HG02678 (cell line): ENCODE results near the gene MACC1.

Experiments used
- ATAC-seq: cut with Tn5 transposase; IDR thresholded peaks from one replicate; pipeline ENCODE4 v1.9.1; 2021; ENCODE audit warnings: mild to moderate bottlenecking, moderate library complexity; ENCODE audit not compliant: unreplicated experiment

MACC1 gene

DNA sequence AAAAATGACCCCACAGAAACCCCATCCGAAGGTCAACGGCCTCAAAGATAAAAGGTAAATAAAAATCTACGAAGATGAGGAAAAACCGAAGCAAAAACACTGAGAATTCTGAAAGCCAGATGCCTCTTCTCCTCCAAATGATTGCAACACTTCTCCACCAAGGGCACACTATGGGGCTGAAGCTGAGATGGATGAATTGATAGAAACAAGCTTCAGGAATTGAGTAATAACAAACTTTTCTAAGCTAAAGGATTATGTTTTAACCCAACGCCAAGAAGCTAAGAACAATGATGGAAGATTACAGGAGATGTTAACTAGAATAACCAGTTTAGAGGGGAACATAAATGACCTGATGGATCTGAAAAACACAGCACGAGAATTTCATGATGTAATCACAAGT lies 127.8 kb downstream of the MACC1 start:
- no peak for ATAC-seq

DNA sequence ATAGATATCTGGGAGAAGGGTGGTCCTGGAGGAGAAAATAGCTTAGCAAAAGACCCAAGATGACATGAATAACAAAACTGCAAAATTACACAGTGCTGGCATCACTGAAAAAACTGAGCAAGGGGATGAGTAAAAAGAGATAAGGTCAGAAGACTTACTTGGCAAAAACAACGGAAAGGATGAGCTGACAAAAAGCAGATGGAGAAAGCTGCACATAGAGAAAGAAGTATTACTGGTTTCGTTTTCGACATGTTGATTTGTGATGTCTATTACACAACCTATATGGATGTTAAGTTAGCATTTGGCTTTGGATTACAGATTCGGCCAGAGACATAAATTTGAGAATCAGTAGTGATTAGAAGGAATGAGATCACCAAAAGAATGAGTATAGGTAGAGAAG lies 132.1 kb downstream of the MACC1 start:
- ATAC-seq: no peak
